Vagina (tissue), 2 donors: ENCODE results near the gene CAPN14.

ENCODE experiments used
- CTCF ChIP-seq, 3 experiments: fragments of 450-650 bp in 2 of 3; fragments of 200-600 bp in 1 of 3; sonication (generic) in 1 of 3; IDR thresholded peaks; one replicate each; pipeline ENCODE4 v1.5.1; 2017 to 2019; ENCODE audit warnings: antibody characterized with exemption in 3 of 3, mild to moderate bottlenecking in 2 of 3, moderate library complexity in 2 of 3
- POLR2AphosphoS5 ChIP-seq, 2 donors: sonication (generic); formaldehyde crosslinking; IDR thresholded peaks; one replicate each; pipeline ENCODE4 v1.9.0; 2017; ENCODE audit warnings: antibody characterized with exemption in 2 of 2, mild to moderate bottlenecking in 2 of 2, low read depth in 1 of 2; ENCODE audit not compliant: insufficient read depth in 1 of 2

GRCh38 chr2:31124904-31125303 lies 92.4 kb downstream of the CAPN14 start:
- TF ChIP-seq CTCF (IDR thresholded peaks at IDR 0.05) = no peak
- TF ChIP-seq POLR2AphosphoS5 (IDR thresholded peaks at IDR 0.05; ENCODE audit: insufficient read depth in 1 of 2, low read depth in 1 of 2) = no peak
